Measurements from ENCODE around the gene TFPT.
"Not testable (repeated sequence)": the region's sequence is repeated elsewhere in the genome, so short reads cannot be mapped to it uniquely, and the experiment has no call there.

Gene TFPT

DNA sequence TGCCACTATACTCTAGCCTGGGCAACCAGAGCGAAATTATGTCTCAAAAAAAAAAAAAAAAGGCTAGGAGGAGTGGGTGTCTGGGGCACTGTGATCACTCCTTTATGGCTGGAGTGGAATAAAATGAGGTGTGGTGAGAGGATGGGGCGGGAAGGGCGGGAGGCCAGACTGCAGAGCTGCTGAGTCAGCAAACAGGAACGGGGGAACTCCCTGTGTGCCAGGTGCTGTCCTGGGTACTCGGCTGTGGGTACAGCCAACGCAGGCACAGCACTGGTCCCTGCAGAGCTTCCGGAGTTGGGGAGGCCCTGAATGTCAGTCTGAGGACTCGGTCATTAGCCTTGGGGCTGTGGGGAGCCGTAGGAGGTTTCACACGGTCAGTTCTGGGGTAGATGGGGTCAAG lies 5.8 kb upstream of the TFPT start:
- Mint-ChIP-seq H3K4me1 (peaks cover 14% of the 10 kb centered on the region), H3K4me3 (no peak overlapping the region), H3K27ac (no peak overlapping the region), H3K9me3 (no peaks in the 10 kb centered on the region), H3K36me3 (peaks cover 35% of the 10 kb centered on the region), H3K27me3 (no peaks in the 10 kb centered on the region)
- ATAC-seq (ENCODE audit: low read depth) (no peak), DNase-seq (ENCODE audit: low spot score in 2 of 2) (no peak)

DNA sequence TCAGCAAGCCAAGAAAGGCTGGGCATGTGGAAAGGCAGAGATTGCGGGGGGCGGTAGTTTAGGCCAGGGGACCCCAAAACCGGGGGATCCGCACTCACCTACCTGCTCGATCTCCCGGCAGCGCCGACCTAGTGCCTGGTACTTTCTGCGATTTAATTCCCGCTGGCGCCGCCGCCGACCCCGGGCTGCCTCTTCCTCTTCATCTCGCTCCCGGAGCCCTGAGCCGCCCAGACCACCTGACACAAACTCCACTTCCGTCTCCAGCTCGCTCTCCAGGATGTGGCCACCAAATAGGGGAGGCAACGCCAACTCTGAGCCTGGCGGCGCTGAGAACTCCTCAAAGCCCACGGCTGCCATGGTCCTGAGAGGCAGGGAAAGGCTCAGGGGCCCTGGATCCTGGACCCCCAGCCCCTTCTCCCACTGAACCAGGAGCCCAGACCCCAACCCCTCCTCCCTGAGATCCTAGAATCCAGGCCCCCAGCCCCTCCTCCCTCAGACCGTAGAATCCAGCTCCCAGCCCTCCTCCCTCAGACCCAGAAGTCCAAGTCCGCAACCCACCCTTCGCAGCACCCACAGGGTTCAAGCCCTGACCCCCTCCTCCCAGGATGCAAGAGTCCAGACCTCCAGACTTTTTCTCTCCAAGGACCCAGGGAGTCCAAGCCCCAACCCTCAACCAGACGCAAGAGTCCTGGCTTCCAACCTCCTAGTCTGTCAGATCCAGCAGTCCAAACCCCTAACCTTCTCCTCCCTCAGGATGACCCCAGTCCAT lies 933 bp downstream of the TFPT start:
- DNase-seq (ENCODE audit: low spot score in 2 of 2), result no peak
- peaks cover 33% of the 10 kb centered on the region for H3K4me1 Mint-ChIP-seq
- no peaks in the 10 kb centered on the region for H3K27me3 Mint-ChIP-seq
- H3K4me3 Mint-ChIP-seq, result peak overlapping the region; percentile 90
- no peak for ATAC-seq (ENCODE audit: low read depth)
- no peaks in the 10 kb centered on the region for H3K9me3 Mint-ChIP-seq
- peaks cover 15% of the 10 kb centered on the region for H3K36me3 Mint-ChIP-seq
- H3K27ac Mint-ChIP-seq, result peak overlapping the region; percentile 91

DNA sequence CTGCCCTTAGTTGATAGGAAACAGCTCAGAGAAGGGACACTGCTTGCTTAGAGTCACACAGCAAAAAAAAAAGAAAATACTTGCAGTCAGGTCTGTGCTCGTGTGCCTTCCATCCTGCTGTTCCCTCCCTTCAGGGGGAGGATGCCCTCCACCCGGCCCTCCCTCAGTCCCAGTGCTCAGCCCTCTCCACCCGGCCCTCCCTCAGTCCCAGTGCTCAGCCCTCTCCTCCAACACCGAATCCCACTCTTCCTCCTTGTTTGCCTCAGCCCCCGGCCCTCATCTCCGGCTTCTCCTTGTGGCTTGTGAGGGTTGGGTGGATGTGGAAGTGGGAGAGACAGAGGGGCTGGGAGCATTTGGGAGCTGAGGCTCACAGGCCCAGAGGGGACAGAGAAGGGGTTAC lies 5.8 kb downstream of the TFPT start:
- Mint-ChIP-seq H3K9me3 (no peaks in the 10 kb centered on the region), H3K27me3 (no peaks in the 10 kb centered on the region), H3K4me1 (peaks cover 18% of the 10 kb centered on the region), H3K4me3 (no peak overlapping the region), H3K36me3 (peaks cover 28% of the 10 kb centered on the region), H3K27ac (no peak overlapping the region)
- DNase-seq (ENCODE audit: low spot score in 2 of 2), result no peak
- no peak for ATAC-seq (ENCODE audit: low read depth)

DNA sequence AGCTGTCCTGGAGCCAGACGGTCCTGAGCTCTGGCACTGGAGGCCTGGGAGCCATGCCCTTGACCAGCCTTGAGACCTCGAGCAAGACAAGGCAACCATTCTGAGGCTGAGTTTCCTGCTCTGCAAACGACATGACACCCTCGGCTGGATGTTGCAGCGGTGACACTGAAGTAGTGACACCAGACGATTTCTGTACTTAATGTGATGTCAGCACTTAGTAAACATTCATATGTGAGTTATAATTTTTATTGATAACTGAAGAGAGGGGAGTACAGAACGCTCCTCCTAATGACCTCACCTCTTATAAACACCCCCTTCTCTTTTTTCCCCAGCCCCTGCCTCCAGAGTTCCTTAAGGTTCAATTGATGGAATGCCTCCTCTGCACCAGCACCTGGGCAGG lies 7.0 kb downstream of the TFPT start:
- Mint-ChIP-seq H3K9me3 (no peaks in the 10 kb centered on the region), H3K27me3 (no peaks in the 10 kb centered on the region)

DNA sequence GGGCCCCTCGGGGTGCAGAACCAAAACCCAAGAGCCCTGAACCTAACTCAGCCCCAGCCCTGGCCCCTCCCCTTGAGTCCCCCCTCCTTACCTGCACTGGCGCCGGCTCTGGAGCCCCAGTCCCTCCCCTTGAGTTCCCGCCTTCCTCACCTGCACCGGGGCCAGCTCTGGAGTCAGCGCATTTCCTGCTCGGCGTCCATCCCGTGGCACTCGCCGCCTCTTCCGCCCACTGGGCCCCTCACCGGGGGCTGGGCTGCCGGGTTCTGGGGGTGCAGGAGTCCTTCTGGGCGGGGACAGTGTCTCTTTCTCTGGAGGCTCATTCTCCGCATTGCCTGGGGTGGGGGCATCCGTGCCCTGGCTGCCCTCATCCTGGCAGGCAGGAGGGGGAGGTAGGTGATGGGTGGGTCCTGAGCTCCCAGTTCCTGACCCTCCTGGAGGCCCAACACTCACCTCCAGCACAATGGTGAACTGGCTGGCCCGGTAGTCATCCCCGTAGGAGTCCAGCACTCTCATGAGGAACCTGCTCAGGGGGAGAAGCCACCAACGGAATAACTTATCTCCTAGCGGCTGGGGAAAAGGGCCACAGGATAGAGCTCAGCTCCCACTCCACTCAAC lies 7.5 kb downstream of the TFPT start:
- peaks cover 28% of the 10 kb centered on the region for H3K36me3 Mint-ChIP-seq
- ATAC-seq (ENCODE audit: low read depth) (no peak), DNase-seq (ENCODE audit: low spot score in 2 of 2) (no peak)
- H3K27me3 Mint-ChIP-seq, result no peaks in the 10 kb centered on the region
- no peak overlapping the region for H3K27ac Mint-ChIP-seq
- H3K4me3 Mint-ChIP-seq, result no peak overlapping the region
- H3K9me3 Mint-ChIP-seq, result no peaks in the 10 kb centered on the region
- H3K4me1 Mint-ChIP-seq, result peaks cover 15% of the 10 kb centered on the region

More for the DNA sequence above, 7.0 kb downstream of the TFPT start:
- no peak overlapping the region for H3K4me3 Mint-ChIP-seq
- ATAC-seq (ENCODE audit: low read depth) (no peak), DNase-seq (ENCODE audit: low spot score in 2 of 2) (no peak)
- H3K27ac Mint-ChIP-seq, result no peak overlapping the region
- peaks cover 11% of the 10 kb centered on the region for H3K4me1 Mint-ChIP-seq
- peaks cover 28% of the 10 kb centered on the region for H3K36me3 Mint-ChIP-seq

DNA sequence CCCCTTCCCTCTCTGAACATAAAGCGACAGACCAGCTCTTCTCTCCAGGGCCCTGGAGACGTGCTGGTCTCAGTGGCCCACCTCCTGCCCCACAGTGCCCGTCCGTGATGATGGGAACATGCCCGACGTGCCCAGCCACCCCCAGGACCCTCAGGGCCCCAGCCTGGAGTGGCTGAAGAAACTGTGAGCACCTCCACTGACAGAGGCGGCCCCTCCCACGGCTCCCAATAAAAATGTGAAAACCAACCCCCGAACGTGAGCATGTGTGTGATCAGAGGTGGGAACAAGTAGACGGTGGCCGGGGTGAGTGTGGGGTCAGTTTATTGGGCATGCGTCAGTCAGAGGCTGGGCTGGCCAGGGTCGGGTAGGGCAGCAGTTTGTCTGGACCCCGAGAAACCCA lies 8.7 kb downstream of the TFPT start:
- no peaks in the 10 kb centered on the region for H3K27me3 Mint-ChIP-seq
- H3K27ac Mint-ChIP-seq, result no peak overlapping the region
- H3K4me3 Mint-ChIP-seq, result no peak overlapping the region
- peaks cover 21% of the 10 kb centered on the region for H3K4me1 Mint-ChIP-seq
- H3K9me3 Mint-ChIP-seq, result no peaks in the 10 kb centered on the region
- DNase-seq (ENCODE audit: low spot score in 2 of 2), result no peak
- ATAC-seq (ENCODE audit: low read depth), result no peak
- peaks cover 28% of the 10 kb centered on the region for H3K36me3 Mint-ChIP-seq

DNA sequence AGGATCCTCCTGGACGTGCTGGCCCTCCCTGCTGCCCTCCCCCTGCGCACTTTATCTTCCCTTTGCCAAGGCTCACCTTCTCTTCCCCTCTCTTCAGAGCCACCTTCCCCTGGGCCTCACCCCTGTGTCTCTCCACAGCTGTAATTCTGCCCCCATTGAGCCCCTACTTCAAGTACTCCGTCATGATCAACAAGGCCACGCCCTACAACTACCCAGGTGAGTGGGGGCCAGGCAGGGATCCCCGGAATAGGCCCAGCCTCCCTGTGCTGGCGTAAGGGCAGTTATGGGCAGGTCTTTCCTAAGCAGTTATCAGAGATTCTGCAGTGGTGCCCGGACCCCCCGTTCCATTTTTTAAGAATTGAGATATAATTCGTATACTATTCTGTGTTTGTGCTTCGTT lies 9.7 kb downstream of the TFPT start:
- Mint-ChIP-seq H3K27me3 (no peaks in the 10 kb centered on the region), H3K4me1 (peaks cover 21% of the 10 kb centered on the region), H3K4me3 (peak overlapping the region; percentile 27), H3K36me3 (peaks cover 27% of the 10 kb centered on the region), H3K27ac (no peak overlapping the region), H3K9me3 (peaks cover 3% of the 10 kb centered on the region)
- DNase-seq (ENCODE audit: low spot score in 2 of 2), result no peak
- ATAC-seq (ENCODE audit: low read depth), result no peak

DNA sequence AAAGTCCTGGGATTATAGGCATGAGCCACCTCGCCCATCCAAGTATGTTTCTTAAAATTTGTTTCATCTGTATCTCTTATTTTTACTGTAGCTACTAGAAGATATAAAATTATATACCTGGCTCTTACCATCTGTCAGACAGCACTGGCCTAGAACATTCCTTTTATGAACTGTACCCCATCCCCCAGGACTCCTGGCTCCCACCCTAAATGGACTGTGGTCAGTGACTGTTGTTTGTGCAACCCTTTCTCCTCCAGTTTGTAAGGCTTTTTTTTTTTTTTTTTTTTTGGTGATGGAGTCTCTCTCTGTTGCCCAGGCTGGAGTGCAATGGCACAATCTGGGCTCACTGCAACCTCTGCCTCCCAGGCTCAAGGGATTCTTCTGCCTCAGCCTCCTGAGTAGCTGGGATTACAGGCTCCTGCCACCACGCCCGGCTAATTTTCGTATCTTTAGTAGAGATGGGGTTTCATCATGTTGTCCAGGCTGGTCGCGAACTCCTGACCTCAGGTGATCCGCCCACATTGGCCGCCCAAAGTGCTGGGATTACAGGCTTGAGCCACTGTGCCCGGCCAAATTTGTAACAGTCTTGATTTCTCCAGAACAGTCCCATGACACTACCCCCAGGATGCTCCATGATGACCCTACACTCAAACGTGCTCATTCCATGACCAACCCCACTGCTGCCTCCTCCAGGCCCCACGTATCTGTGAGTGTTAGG lies 10.3 kb downstream of the TFPT start:
- no peak overlapping the region for H3K4me3 Mint-ChIP-seq
- no peak overlapping the region for H3K27ac Mint-ChIP-seq
- ATAC-seq (ENCODE audit: low read depth) (no peak), DNase-seq (ENCODE audit: low spot score in 2 of 2) (no peak)
- H3K9me3 Mint-ChIP-seq, result peaks cover 3% of the 10 kb centered on the region
- no peaks in the 10 kb centered on the region for H3K27me3 Mint-ChIP-seq
- peaks cover 23% of the 10 kb centered on the region for H3K36me3 Mint-ChIP-seq
- H3K4me1 Mint-ChIP-seq, result peaks cover 20% of the 10 kb centered on the region

DNA sequence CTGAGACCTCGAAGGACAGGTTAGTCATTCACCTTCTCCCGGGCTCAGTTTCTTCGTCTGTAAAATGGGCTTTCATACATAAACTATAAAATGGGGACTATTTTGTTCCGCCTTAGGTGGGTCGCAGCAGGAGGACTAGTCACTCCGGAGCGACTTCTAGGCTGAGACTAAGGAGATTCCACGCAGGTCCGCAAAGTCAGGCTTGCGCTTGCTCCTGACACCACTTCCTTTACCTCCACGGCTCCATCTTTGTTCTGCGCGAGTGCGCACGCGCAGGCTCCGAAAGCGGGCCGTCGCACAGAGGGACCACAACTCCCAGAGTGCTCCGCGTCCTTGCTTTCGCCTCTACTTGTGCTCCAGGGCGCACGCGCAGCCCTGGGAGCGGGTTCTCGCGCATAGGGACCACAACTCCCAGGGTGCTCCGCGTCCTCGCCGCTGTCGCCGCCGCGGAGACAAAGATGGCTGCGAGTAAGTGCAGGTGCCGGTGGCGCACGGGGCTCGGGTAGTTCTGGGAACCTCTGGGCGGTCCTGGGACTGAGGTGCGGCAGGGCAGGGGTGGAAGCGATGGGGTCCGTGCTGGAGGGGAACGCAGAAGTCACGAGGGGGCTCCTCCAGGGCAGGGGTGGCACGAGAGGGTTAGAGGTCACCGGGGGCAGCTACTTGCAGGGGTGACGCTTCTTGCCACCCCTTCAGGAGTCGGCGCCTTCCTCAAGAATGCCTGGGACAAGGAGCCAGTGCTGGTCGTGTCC lies 12.9 kb downstream of the TFPT start, which contains the start of gene NDUFA3:
Gene NDUFA3, plus strand, starts transcription at position 435 of the 749 bp plus-strand sequence. Its CDS starts 24 bp downstream, at position 459.
- peak; percentile 98 for ATAC-seq (ENCODE audit: low read depth)
- peaks cover 3% of the 10 kb centered on the region for H3K9me3 Mint-ChIP-seq

DNA sequence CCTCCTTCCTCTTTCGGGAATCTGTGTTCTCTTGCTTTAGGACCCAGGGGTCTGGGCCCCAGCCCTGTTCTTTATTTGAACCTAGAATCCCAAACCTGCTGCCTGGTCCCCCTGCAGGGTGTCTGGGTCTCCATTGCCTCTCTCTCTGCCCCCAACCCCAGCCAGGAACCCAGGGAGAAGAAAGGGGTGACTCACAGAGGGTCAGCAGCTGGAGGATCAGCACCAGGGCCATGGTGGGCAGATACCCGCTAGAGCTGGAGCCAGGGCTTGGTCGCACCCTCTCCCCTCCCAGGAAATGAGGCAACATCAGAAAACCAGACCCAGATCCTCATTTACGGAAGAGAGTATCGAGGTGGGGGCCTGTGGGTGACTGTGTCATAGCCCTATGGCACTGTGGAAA lies 14.9 kb downstream of the TFPT start, which contains the start of gene OSCAR:
Gene OSCAR, minus strand, starts transcription at position 243 of the 400 bp plus-strand sequence. Its CDS starts 11 bp downstream, at position 232.
- Mint-ChIP-seq H3K36me3 (peaks cover 6% of the 10 kb centered on the region), H3K4me1 (peaks cover 21% of the 10 kb centered on the region), H3K27ac (peak within 1 kb of the TSS; percentile 71), H3K27me3 (peaks cover 9% of the 10 kb centered on the region), H3K4me3 (peak within 1 kb of the TSS; percentile 76), H3K9me3 (peaks cover 3% of the 10 kb centered on the region)
- DNase-seq (ENCODE audit: low spot score in 2 of 2) (no peak), ATAC-seq (ENCODE audit: low read depth) (no peak)

More for the DNA sequence above, 12.9 kb downstream of the TFPT start, which contains the start of gene NDUFA3:
- peak within 1 kb of the TSS; percentile 99 for H3K4me3 Mint-ChIP-seq
- H3K27me3 Mint-ChIP-seq, result peaks cover 3% of the 10 kb centered on the region
- H3K36me3 Mint-ChIP-seq, result peaks cover 17% of the 10 kb centered on the region
- H3K27ac Mint-ChIP-seq, result peak within 1 kb of the TSS; percentile 94
- DNase-seq (ENCODE audit: low spot score in 2 of 2), result peak; percentile 88 to 95
- peaks cover 18% of the 10 kb centered on the region for H3K4me1 Mint-ChIP-seq

DNA sequence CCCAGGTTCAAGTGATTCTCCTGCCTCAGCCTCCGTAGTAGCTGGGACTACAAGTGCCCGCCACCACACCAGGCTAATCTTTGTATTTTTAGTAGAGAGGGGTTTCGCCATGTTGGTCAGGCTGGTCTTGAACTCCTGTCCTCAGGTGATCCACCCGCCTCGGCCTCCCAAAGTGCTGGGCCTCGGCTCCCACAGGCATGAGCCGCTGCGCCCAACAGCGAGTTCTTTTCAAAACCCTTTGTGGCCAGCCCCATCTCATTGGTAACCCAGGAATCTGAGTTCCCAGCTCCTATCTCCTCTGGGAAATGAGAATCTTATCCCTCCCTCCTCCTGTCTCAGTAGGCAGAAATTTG lies 15.6 kb downstream of the TFPT start:
- not testable (repeated sequence) for H3K27ac Mint-ChIP-seq; H3K9me3 Mint-ChIP-seq; H3K36me3 Mint-ChIP-seq; ATAC-seq (ENCODE audit: low read depth); DNase-seq (ENCODE audit: low spot score in 2 of 2); H3K4me3 Mint-ChIP-seq; H3K27me3 Mint-ChIP-seq
- peaks cover 20% of the 10 kb centered on the region for H3K4me1 Mint-ChIP-seq

DNA sequence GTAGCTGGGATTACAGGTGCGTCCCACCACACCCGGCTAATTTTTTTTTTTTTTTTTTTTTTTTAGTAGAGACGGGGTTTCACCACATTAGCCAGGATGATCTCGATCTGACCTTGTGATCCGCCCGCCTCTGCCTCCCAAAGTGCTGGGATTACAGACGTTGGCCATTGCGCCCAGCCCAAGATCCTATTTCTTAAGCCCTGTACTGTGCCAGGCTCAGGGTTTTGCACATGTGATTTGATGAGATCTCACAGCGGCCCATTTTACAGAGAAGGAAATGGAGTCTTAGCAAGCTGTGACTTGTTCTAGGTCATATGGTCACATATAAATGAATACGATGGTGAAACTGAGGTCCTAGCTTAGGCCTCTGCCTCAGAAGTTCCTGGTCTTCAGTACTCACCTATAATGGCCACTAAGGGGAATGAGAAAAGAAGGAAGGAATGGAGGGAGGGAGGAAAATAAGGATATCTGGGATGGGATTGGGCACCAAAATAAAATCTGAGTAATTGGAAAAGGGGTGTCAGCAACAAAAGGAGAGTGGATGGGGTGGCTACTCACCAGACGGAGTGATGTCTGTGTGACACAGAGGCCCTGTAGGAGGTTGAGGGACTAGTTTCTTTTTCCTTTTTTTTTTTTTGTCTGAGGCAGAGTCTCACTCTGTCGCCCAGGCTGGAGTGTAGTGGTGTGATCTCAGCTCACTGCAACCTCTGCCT lies 16.1 kb downstream of the TFPT start:
- H3K4me3 Mint-ChIP-seq, result no peak overlapping the region
- no peak overlapping the region for H3K27ac Mint-ChIP-seq

DNA sequence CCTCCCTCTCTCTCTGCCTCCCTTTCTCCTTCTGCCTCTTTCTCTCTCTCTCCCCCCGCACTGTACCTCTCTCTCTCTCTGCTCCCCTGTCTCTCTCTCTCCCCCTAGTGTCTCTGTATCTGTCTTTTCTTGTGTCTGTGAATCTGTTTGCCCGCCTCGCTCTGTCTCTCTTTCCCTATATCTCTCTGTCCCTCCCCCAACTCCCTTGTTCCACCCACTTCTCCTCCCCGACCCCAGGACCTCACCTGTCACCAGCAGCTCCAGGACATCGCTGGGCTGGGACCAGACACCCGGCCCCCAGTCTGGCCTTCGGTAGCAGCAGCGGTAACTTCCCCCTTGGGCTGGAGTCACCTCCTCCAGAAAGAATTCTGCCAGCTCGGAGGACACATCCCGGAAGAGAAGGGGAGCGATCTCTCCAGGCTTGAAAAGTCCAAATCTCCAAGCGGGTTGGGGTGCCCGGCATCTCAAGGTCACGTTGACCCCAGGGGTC lies 18.8 kb downstream of the TFPT start:
- peaks cover 6% of the 10 kb centered on the region for H3K9me3 Mint-ChIP-seq

More for the DNA sequence above, 16.1 kb downstream of the TFPT start:
- Mint-ChIP-seq H3K27me3 (peaks cover 9% of the 10 kb centered on the region), H3K9me3 (peaks cover 3% of the 10 kb centered on the region), H3K36me3 (peaks cover 4% of the 10 kb centered on the region), H3K4me1 (peaks cover 20% of the 10 kb centered on the region)
- ATAC-seq (ENCODE audit: low read depth) (no peak), DNase-seq (ENCODE audit: low spot score in 2 of 2) (no peak)

More for the DNA sequence above, 18.8 kb downstream of the TFPT start:
- DNase-seq (ENCODE audit: low spot score in 2 of 2) (no peak), ATAC-seq (ENCODE audit: low read depth) (peak; percentile 47)
- peaks cover 14% of the 10 kb centered on the region for H3K27me3 Mint-ChIP-seq
- H3K27ac Mint-ChIP-seq, result no peak overlapping the region
- peaks cover 7% of the 10 kb centered on the region for H3K36me3 Mint-ChIP-seq
- peaks cover 9% of the 10 kb centered on the region for H3K4me1 Mint-ChIP-seq
- H3K4me3 Mint-ChIP-seq, result peak overlapping the region; percentile 77
